CD14-positive monocyte (primary cell): ENCODE results near the gene KHDRBS2. TPM values are rescaled to one million over a fixed set of nuclear protein-coding genes. Genes with fewer than 3 reads are reported as not detected.

Experiments used
- DNase-seq, 3 donors: peaks; one replicate each; pipeline ENCODE4 v3.0.0-alpha.2; 2011 to 2022
- H2AFZ ChIP-seq: 2 replicates; pipeline ENCODE4 v1.6.0; 2012; ENCODE audit warnings: mild to moderate bottlenecking, low read depth, low read length, inconsistent platforms; ENCODE audit not compliant: insufficient read depth, poor library complexity, severe bottlenecking
- H3K27ac ChIP-seq, 2 donors: 1 replicate in 1 of 2; 2 replicates in 1 of 2; pipeline ENCODE4 v1.5.1; 2012 to 2013; ENCODE audit warnings: low read length in 2 of 2, control low read depth in 1 of 2, inconsistent platforms in 1 of 2, low read depth in 1 of 2, mild to moderate bottlenecking in 1 of 2
- H3K27me3 ChIP-seq, 2 donors: one replicate each; pipeline versions ENCODE4 v1.6.0 to v1.6.1; 2011 to 2013; ENCODE audit warnings: low read length in 2 of 2; ENCODE audit not compliant: control insufficient read depth in 2 of 2, insufficient read depth in 2 of 2
- H3K36me3 ChIP-seq, 2 donors: replicated peaks in 1 of 2; 1 replicate in 1 of 2; 2 replicates in 1 of 2; pipeline versions ENCODE4 v1.5.1 to v1.6.1; 2012 to 2013; ENCODE audit warnings: low read length in 2 of 2, control low read depth in 1 of 2, inconsistent platforms in 1 of 2, mild to moderate bottlenecking in 1 of 2; ENCODE audit not compliant: insufficient read depth in 2 of 2, control insufficient read depth in 1 of 2
- H3K4me1 ChIP-seq, 2 donors: 1 replicate in 1 of 2; 2 replicates in 1 of 2; pipeline versions ENCODE4 v1.5.1 to v1.6.1; 2012 to 2013; ENCODE audit warnings: low read length in 2 of 2, control low read depth in 1 of 2, inconsistent platforms in 1 of 2, mild to moderate bottlenecking in 1 of 2, moderate library complexity in 1 of 2; ENCODE audit not compliant: insufficient read depth in 2 of 2, control insufficient read depth in 1 of 2
- H3K4me2 ChIP-seq: replicated peaks from 2 replicates; pipeline ENCODE3; 2012; ENCODE audit warnings: low read length, moderate library complexity, mild to moderate bottlenecking; ENCODE audit not compliant: poor library complexity, severe bottlenecking; ENCODE audit errors: extremely low read depth
- H3K4me3 ChIP-seq, 3 experiments: fragments of 200-600 bp in 1 of 3; sonication (generic) in 1 of 3; replicated peaks in 1 of 3; 1 replicate in 2 of 3; 2 replicates in 1 of 3; pipeline ENCODE4 v1.5.1; 2011 to 2013; ENCODE audit warnings: low read length in 3 of 3, mild to moderate bottlenecking in 3 of 3, control low read depth in 2 of 3, low read depth in 2 of 3, inconsistent platforms in 1 of 3, moderate library complexity in 1 of 3
- H3K79me2 ChIP-seq: 2 replicates; pipeline ENCODE4 v1.6.0; 2012; ENCODE audit warnings: mild to moderate bottlenecking, control low read depth, inconsistent platforms, low read length, moderate library complexity; ENCODE audit not compliant: insufficient read depth
- H3K9ac ChIP-seq: 2 replicates; pipeline ENCODE4 v1.6.0; 2017; ENCODE audit warnings: low read length, mild to moderate bottlenecking; ENCODE audit not compliant: insufficient read depth, poor library complexity, severe bottlenecking
- H3K9me3 ChIP-seq, 2 donors: replicated peaks in 1 of 2; 1 replicate in 1 of 2; 2 replicates in 1 of 2; pipeline versions ENCODE4 v1.5.1 to v1.6.1; 2012 to 2013; ENCODE audit warnings: low read length in 2 of 2, control low read depth in 1 of 2; ENCODE audit not compliant: control insufficient read depth in 1 of 2, insufficient read depth in 1 of 2
- H4K20me1 ChIP-seq: 2 replicates; pipeline ENCODE4 v1.6.0; 2012; ENCODE audit warnings: mild to moderate bottlenecking, low read length, control low read depth, moderate library complexity; ENCODE audit not compliant: insufficient read depth
- H3K27ac Mint-ChIP-seq, 7 donors: one replicate each; pipeline ENCODE4 v1.8.0; 2020; ENCODE audit warnings: mild to moderate bottlenecking in 7 of 7, mixed read lengths in 7 of 7, moderate library complexity in 6 of 7, inconsistent platforms in 2 of 7
- H3K27me3 Mint-ChIP-seq, 3 donors: one replicate each; pipeline ENCODE4 v1.8.0; 2021 to 2022; ENCODE audit warnings: low read depth in 3 of 3, mild to moderate bottlenecking in 3 of 3, mixed read lengths in 3 of 3, moderate library complexity in 3 of 3, inconsistent platforms in 1 of 3
- H3K36me3 Mint-ChIP-seq, 2 donors: one replicate each; pipeline ENCODE4 v1.8.0; 2020; ENCODE audit warnings: mixed read lengths in 2 of 2, inconsistent platforms in 1 of 2, mild to moderate bottlenecking in 1 of 2
- H3K4me1 Mint-ChIP-seq: one replicate; pipeline ENCODE4 v1.8.0; 2020; ENCODE audit warnings: mild to moderate bottlenecking, mixed read lengths
- H3K4me3 Mint-ChIP-seq, 2 donors: one replicate each; pipeline ENCODE4 v1.8.0; 2020; ENCODE audit warnings: mild to moderate bottlenecking in 2 of 2, mixed read lengths in 2 of 2, moderate library complexity in 1 of 2
- H3K9me3 Mint-ChIP-seq, 7 donors: one replicate each; pipeline ENCODE4 v1.8.0; 2020 to 2022; ENCODE audit warnings: mixed read lengths in 7 of 7, mild to moderate bottlenecking in 6 of 7, moderate library complexity in 6 of 7, inconsistent platforms in 2 of 7
- CTCF ChIP-seq: fragments of 200-600 bp; IDR thresholded peaks from one replicate; pipeline ENCODE4 v1.8.0; 2022; ENCODE audit warnings: antibody characterized with exemption, mild to moderate bottlenecking
- WGBS: methylation state at CpG from one replicate; pipeline ENCODE4 v1.1.5; 2013; ENCODE audit warnings: missing lambda C conversion rate; ENCODE audit not compliant: insufficient coverage; 5-methylcytosine and 5-hydroxymethylcytosine counted together
- intact Hi-C, 2 donors: fragments of 100-400 bp; cut with micrococcal nuclease; formaldehyde crosslinking; loops; one replicate each; pipeline versions ENCODE4 v1.15.0 to v1.15.1; 2023
- polyA plus RNA-seq, 3 donors: library from polyadenylated mRNA; depleted of rRNA in 1 of 3; unstranded in 2 of 3; stranded (reverse) in 1 of 3; fragments of 300-500 nt in 2 of 3; fragments of >200 nt in 1 of 3; fragmentation: Illumina TruSeq in 2 of 3; gene quantifications; 1 replicate in 2 of 3; 2 replicates in 1 of 3; pipeline ENCODE4 v1.2.3, GENCODE V29; 2012 to 2021

KHDRBS2 gene
- polyA plus RNA-seq, 3 donors = 0.09 to 0.57 (median 0.14) TPM

GRCh38 chr6:61649845-61650244 is 636.2 kb downstream of the KHDRBS2 start:
- Histone ChIP-seq H3K4me2 (no peak overlapping the region), H2AFZ (no peak overlapping the region), H3K27me3 (no peaks in the 10 kb centered on the region), H3K9ac (no peak overlapping the region), H3K27ac (no peak overlapping the region), H3K4me1 (no peaks in the 10 kb centered on the region), H3K36me3 (no peaks in the 10 kb centered on the region), H3K79me2 (no peaks in the 10 kb centered on the region), H4K20me1 (no peaks in the 10 kb centered on the region), H3K4me3 (no peak overlapping the region), H3K9me3 (peaks cover 0 to 5% of the 10 kb centered on the region in 2 donors)
- DNase-seq = no peak
- Mint-ChIP-seq H3K27me3 (no peaks in the 10 kb centered on the region), H3K4me1 (no peaks in the 10 kb centered on the region), H3K36me3 (no peaks in the 10 kb centered on the region), H3K27ac (no peak overlapping the region), H3K9me3 (peaks cover 2 to 13% (median 4%) of the 10 kb centered on the region in 7 donors), H3K4me3 (no peak overlapping the region)
- intact Hi-C loops = no loop called here
- 100% methylated on average over 1 of the region's 1 CpG for WGBS
- TF ChIP-seq CTCF = no peak

- no peak overlapping the region for H3K4me3 ChIP-seq
- no peak overlapping the region for H3K4me3 Mint-ChIP-seq
- no peak overlapping the region for H3K27ac ChIP-seq
- no peaks in the 10 kb centered on the region for H3K79me2 ChIP-seq
- intact Hi-C loops = no loop called here
- no peaks in the 10 kb centered on the region for H3K36me3 ChIP-seq
- no peaks in the 10 kb centered on the region for H4K20me1 ChIP-seq
- H3K9me3 Mint-ChIP-seq = peaks cover 0 to 11% (median 2%) of the 10 kb centered on the region in 7 donors
- H3K9me3 ChIP-seq = peaks cover 0 to 3% of the 10 kb centered on the region in 2 donors
- no peaks in the 10 kb centered on the region for H3K4me1 Mint-ChIP-seq
- no peak overlapping the region for H2AFZ ChIP-seq
- H3K27me3 ChIP-seq = no peaks in the 10 kb centered on the region
- H3K4me1 ChIP-seq = no peaks in the 10 kb centered on the region
- H3K27me3 Mint-ChIP-seq = no peaks in the 10 kb centered on the region
- no peak for DNase-seq
- TF ChIP-seq CTCF = no peak
- H3K4me2 ChIP-seq = no peak overlapping the region
- H3K36me3 Mint-ChIP-seq = no peaks in the 10 kb centered on the region
- no CpG with 5 or more reads among the region's 3 CpGs for WGBS
- H3K9ac ChIP-seq = no peak overlapping the region
- no peak overlapping the region for H3K27ac Mint-ChIP-seq
Observed at GRCh38 chr6:61640463-61640862, 645.6 kb downstream of the KHDRBS2 start.
